H4 (cell line): ENCODE results near the gene MYCL. TPM values are rescaled to one million over a fixed set of nuclear protein-coding genes. Genes with fewer than 3 reads are reported as not detected.
"Not testable (repeated sequence)": the region's sequence is repeated elsewhere in the genome, so short reads cannot be mapped to it uniquely, and the experiment has no call there.

Source experiments
- DNase-seq: peaks from one replicate; pipeline ENCODE4 v3.0.0-alpha.2; 2015; ENCODE audit warnings: low spot score
- total RNA-seq: library from RNA; depleted of rRNA; stranded (reverse); fragments of >200 nt; shearing (Covaris generic); gene quantifications from 2 replicates; pipeline ENCODE4 v1.2.3, GENCODE V29; 2014

The MYCL gene
- total RNA-seq, 1 experiment from 2014 or later: not detected

- DNase-seq: peak; percentile 69
Measured at GRCh38 chr1:39892601-39893595, 8.8 kb downstream of the MYCL start.

GRCh38 chr1:39890880-39891279 is 10.8 kb downstream of the MYCL start:
- DNase-seq: no peak

GRCh38 chr1:39890273-39890672 is 11.4 kb downstream of the MYCL start:
- DNase-seq: no peak

DNA sequence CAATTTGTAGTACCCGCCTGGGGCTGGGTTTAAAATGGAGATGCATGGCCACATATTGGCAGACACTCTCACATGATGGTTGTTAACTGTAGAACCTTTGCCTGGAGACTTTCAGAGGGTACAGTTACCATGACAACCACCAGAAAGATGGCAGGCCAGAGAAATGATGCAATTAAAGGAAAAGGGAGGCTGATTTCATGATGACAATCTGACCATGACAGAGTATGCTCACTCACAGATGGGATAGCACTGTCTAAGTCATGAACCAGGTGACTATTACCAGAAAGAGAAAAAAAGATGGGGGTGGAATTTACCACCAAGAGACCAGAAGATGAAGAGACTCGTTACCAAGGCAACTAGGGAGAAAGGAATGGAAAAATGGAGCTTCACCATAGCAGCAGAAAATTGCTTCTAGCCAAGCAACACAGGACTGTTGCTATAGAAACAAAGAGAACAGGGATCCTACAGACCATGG is 14.9 kb downstream of the MYCL start:
- no peak for DNase-seq

- DNase-seq: no peak
Measured at GRCh38 chr1:39885516-39885915, 16.2 kb downstream of the MYCL start.

- no peak for DNase-seq
Measured at GRCh38 chr1:39882152-39882551, 19.6 kb downstream of the MYCL start.

- DNase-seq: no peak
Measured at GRCh38 chr1:39877980-39878956, 23.4 kb downstream of the MYCL start.

DNA sequence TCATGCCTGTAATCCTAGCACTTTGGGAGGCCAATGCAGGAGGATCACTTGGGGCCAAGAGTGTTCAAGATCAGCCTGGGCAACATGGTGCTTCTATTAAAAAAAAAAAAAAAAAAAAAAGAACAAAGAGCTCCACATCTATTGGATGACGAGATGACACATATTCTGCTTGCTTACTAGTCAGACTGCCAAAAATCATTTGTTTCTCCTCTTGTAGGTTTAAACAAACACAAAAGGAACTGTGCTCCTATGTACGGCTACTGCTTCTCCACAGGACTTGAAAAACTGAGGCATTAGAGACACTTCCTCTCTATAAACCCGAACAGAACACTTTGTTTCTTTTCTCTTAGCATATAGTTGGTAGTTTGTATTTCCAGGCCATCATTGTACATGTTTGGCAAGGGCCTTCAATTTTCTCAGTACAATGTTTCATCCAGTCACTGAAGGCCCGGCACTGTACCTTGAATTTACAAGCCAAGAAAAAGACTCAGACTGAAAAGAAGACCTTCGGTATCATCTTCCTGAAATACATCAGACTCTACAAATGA is 24.4 kb downstream of the MYCL start:
- DNase-seq: no peak

- no peak for DNase-seq
Measured at GRCh38 chr1:39876144-39876543, 25.6 kb downstream of the MYCL start.

DNA sequence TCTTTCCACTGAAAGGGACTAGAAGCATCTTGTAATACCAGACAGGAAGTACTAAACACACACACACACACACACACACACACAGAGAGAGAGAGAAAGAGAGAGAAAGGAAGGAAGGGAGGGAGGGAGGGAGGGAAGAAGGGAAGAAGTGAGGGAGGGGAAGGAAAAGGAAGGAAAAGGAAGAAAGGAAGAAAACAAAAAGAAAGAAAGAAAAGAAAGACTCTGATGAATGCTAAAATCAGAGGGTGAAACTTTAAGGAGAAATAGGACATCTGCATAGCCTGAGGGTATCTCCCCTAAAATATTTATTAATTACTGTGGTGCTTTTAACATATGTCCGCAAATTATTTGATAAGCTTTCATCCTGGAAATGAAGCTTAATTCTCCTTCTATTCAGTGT is 29.0 kb downstream of the MYCL start:
- DNase-seq: no peak

DNA sequence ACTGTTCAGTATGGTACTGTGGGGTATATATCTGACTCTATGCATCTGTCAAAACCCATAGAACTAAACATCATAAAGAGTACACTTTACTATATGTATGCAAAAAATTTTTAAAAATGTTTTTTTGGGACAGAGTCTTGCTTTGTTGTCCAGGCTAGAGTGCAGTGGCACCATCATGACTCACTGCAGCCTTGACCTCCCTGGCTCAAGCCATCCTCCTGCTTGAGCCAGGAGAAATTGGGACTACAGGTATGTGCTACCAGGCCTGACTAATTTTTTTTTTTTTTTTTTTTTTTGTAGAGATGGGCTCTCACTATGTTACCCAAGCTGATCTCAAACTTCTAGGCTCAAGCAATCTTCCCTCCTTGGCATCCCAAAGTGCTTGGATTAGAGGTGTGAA is 29.9 kb downstream of the MYCL start:
- DNase-seq: no peak

DNA sequence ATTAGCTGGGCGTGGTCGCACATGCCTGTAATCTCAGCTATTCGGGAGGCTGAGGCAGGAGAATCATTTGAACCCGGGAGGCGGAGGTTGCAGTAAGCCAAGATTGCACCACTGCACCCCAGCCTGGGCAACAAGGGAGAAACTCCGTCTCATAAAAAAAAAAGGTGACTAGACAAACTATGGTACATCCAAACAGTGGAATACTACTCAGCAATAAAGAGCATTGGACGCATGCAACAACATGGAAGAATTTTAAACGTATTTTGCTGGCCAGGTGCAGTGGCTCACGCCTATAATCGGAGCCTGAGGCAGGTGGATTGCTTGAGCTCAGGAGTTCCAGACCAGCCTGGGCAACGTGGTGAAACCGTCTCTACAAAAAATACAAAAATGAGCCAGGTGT is 30.7 kb downstream of the MYCL start:
- not testable (repeated sequence) for DNase-seq

DNA sequence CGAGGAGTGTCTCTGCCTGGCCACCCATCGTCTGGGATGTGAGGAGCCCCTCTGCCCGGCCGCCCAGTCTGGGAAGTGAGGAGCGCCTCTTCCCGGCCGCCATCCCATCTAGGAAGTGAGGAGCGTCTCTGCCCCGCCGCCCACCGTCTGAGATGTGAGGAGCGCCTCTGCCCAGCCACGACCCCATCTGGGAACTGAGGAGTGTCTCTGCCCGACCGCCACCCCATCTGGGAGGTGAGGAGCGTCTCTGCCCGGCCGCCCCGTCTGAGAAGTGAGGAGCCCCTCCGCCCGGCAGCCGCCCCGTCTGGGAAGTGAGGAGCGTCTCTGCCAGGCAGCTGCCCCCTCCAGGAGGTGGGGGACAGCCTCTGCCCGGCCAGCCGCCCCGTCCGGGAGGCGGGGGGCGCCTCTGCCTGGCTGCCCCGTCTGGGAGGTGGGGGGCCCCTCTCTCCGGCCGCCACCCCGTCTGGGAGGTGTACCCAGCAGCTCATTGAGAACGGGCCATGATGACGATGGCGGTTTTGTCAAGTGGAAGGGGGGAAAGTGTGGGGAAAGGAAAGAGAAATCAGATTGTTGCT is 32.1 kb downstream of the MYCL start:
- DNase-seq: not testable (repeated sequence)

GRCh38 chr1:39866767-39867166 is 35.0 kb downstream of the MYCL start:
- no peak for DNase-seq

DNA sequence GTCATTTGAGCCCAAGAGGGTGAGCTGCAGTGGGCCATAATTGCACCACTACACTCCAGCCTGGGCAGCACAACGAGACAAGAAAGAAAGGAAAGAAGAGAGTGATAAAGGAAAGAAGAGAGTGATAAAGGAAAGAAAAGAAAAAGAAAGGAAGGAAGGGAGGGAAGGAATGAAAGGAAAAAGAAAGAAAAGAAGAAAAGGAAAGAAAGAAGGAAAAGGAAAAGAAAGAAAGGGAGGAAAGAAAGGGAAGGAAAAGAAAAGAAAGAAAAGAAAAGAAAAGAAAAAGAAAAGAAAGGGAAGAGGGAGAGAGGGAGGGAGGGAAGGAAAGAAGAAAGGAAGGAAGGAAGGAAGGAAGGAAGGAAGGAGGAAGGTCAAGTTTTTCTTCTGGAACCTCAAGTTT is 36.0 kb downstream of the MYCL start:
- DNase-seq: no peak

DNA sequence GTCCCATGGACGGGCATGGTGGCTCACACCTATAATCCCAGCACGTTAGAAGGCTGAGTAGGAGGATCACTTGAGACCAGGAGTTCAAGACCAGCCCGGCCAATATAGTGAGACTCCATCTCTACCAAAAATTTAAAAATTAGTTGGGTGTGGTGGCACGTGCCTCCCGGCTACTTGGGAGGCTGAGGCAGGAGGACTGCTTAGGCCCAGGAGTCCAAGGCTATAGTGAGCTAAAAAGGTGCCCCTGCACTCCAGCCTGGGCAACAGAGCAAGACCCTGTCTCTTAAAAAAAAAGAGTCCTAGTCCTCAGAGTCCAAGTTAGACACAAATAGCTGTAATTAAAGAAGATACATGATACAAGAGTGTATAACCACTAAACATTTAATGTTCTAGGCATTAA is 38.5 kb downstream of the MYCL start:
- DNase-seq: no peak

DNA sequence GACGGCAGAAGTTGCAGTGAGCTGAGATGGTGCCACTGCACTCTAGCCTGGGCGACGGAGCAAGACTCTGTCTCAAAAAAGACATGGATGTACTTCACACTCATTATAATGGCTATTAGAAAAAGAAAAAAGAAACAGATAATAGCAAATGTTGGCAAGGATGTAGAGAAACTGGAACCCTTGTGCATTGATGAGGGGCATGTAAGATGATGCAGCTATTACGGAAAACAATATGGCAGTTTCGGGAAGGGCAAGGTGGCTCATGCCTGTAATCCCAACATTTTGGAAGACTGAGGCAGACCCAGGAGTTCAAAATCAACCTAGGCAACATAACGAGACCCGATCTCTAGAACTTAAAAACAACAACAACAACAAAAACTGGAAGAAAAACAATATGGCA is 40.7 kb downstream of the MYCL start:
- no peak for DNase-seq

DNA sequence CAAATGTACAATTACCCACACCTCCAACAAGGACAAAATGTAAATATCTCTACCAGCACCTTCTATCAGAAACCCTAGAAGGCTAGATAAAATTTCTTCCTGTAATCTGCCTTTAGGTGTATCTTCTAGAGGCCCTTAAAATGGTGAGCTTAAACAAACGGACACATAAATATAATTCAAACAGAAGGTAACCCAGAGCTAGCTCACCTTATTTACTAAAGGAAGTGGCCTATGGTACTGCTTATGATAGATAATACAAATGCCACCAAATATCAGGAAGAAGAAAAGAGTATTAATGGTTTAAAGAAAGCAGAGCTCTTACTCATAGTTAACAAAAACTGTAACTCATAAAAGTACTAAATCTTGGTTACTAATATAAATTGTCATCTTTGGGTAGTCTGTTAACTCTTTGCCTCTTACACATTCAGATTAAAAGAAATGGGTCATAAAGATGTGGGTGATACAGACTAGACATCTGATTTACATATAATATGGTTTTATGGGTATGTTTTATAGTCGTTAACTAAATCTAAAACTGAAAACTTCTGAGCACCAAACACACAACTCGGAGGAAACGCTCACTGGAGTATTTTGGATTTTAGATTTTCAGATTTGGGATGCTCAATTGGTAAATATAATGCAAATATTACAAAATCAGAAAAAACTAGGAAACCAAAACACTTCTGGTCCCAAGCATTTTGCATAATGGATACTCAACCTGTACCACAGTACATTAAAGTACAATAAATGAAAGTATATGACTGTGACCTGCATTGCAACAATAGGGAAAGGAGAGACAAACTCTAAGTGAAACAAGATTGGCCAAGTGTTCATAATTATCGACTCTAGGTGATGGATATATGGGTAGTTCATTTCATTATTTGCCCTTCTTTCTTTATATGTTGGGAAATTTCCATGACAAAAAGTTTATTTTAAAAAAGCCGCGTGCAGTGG is 41.6 kb downstream of the MYCL start:
- DNase-seq: no peak

GRCh38 chr1:39858315-39858714 is 43.4 kb downstream of the MYCL start:
- DNase-seq: no peak

- DNase-seq: no peak
Measured at GRCh38 chr1:39857126-39857878, 44.4 kb downstream of the MYCL start.
